ENCODE data around the gene PHLDA1. TPM values are rescaled to one million over a fixed set of nuclear protein-coding genes. Genes with fewer than 3 reads are reported as not detected.
"Not testable (repeated sequence)": the region's sequence is repeated elsewhere in the genome, so short reads cannot be mapped to it uniquely, and the experiment has no call there.

Gene PHLDA1
- total RNA-seq, 2 donors from 2014 or later, result 19.9 to 33.6 TPM

DNA sequence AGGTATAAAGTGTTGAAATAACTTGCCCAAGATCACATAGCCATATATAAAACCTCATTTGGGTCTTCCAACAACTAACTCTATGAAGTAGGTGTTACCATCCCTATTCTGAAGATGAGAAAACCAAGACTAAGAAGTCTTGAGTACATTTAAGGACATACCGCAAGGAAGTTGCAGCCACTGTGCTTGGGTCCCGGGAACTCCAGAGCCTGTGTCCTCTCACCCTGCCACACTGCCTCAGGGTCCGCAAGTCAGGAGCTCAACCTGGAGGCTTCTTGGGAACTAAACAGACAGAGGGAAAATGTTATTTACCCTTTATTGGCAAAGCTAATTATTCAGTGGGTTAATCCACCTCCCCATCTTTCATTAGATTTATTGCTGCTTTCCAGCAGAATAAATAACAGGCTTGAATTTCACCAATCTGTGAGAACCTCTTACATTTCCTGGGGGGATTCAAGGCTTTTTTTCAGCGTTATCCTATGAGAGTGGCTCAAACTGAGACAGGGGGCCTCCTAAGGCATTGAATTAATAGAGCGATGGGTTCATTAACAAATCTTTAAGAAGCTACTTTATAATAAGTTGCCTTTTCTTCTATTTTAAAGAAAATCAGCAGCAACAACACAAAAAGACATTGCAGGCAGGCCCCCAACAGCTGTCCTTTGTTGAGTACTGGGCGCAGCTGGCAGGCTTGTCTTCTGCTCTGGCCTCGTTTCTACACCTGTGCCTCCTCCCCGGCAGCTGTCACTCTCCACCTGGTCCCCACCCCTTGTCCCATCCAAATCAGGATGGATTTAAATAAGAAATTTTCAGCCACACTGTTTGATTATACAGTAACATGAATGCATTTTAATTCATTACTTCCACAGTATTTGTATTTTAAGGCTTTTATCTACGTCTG, 25.3 kb downstream of the PHLDA1 start:
- H3K4me3 Mint-ChIP-seq, result no peak overlapping the region
- H3K27ac Mint-ChIP-seq, result no peak overlapping the region
- H3K4me1 Mint-ChIP-seq (ENCODE audit: low read depth), result no peaks in the 10 kb centered on the region
- ATAC-seq (replicated peaks in 1 of 2) (no peak), DNase-seq (no peak)
- peaks cover 24% of the 10 kb centered on the region for H3K27me3 Mint-ChIP-seq (ENCODE audit: low read depth)
- peaks cover 3% of the 10 kb centered on the region in 2 donors for H3K9me3 Mint-ChIP-seq
- peaks cover 3 to 6% of the 10 kb centered on the region in 2 donors for H3K36me3 Mint-ChIP-seq (ENCODE audit: insufficient read depth in 2 of 2)

DNA sequence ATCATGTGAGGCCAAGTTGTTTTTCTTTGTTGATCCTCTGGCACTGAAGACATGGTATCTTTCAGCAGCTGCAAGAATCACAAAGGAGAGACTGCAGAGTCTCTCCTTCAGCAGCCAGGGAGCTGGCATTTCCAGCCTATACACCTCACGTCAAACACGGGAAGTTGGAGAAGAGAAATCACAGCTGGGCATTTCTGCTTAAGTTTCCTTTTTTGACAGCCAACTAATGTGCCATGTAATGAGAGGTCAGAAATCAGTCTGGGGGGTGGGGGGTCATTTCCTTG, 28.3 kb downstream of the PHLDA1 start:
- no peak overlapping the region for H3K27ac Mint-ChIP-seq
- no peak overlapping the region for H3K4me3 Mint-ChIP-seq
- H3K9me3 Mint-ChIP-seq, result peaks cover 3% of the 10 kb centered on the region in 2 donors
- H3K4me1 Mint-ChIP-seq (ENCODE audit: low read depth), result no peaks in the 10 kb centered on the region
- peaks cover 24% of the 10 kb centered on the region for H3K27me3 Mint-ChIP-seq (ENCODE audit: low read depth)
- ATAC-seq (replicated peaks in 1 of 2) (no peak), DNase-seq (no peak)
- peaks cover 3 to 6% of the 10 kb centered on the region in 2 donors for H3K36me3 Mint-ChIP-seq (ENCODE audit: insufficient read depth in 2 of 2)

DNA sequence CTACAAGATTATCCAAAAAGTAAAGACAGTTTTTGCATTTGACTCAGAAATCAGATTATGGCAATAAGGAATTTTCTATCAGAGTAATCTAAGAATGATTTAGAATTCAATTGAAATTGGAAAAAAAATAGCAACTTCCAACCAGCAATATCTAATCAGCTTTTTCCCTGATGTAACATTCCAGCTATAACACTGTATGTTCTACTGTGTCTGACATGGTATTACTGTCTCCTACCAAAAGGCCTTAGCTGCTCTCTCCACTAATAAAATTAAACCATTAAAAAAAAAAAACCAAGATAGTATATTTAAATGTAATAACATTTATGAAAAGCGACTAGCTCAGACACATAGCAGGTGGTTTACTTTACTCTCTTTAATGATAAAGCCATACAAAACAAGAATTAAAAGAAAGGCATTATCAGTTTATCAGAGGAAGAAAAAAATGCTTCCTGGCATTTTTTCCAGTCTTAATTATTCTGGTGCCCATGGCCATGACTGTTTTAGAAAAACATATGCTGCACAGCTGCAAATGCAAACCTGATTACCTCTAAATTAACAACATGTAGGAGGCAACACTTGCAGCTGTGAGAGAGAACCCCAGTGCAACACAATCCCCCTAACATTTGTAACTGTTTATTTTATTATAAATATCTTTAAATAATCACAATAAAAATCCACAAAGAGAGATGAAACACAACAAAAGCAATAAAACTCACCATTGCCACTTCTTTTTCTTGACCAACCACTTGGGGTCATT, 28.8 kb downstream of the PHLDA1 start:
- H3K9me3 Mint-ChIP-seq, result peaks cover 3% of the 10 kb centered on the region in 2 donors
- no peak for ATAC-seq (replicated peaks in 1 of 2)
- peaks cover 20% of the 10 kb centered on the region for H3K27me3 Mint-ChIP-seq (ENCODE audit: low read depth)
- DNase-seq, result no peak
- H3K36me3 Mint-ChIP-seq (ENCODE audit: insufficient read depth in 2 of 2), result peaks cover 3 to 6% of the 10 kb centered on the region in 2 donors
- H3K4me1 Mint-ChIP-seq (ENCODE audit: low read depth), result no peaks in the 10 kb centered on the region
- no peak overlapping the region for H3K4me3 Mint-ChIP-seq
- no peak overlapping the region for H3K27ac Mint-ChIP-seq

DNA sequence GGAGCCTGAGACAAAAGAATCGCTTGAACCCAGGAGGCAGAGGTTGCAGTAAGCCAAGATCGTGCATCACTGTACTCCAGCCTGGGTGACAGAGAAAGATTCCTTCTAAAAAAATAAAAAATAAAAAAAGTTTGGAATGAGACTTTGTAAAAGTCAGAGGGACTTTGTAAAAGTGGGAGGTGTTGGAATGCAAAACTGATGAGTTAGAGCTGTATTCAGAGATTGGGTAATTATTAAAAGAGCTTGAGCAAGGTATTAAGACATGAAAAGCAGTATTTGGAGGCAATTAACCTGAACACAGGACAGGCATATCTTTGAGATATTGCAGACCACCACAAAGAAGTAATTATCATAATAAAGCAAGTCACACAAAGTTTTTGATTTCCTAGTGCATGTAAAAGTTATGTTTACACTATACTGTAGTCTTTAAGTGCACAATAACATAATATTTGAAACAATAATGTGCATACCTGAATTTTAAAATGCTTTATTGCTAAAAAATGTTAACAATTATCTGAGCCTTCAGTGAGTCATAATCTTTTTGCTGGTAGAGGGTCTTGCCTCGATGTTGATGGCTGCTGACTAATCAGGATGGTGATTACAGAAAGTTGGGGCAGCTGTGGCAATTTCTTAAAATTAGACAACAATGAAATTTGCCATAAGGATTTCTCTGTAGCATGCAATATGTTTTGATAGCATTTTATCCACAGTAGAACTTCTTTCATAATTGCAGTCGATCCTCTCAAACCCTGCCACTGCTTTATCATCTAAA, 33.1 kb downstream of the PHLDA1 start:
- peaks cover 0 to 2% of the 10 kb centered on the region in 2 donors for H3K36me3 Mint-ChIP-seq (ENCODE audit: insufficient read depth in 2 of 2)
- peaks cover 27% of the 10 kb centered on the region for H3K4me1 Mint-ChIP-seq (ENCODE audit: low read depth)
- H3K9me3 Mint-ChIP-seq, result no peaks in the 10 kb centered on the region
- H3K27ac Mint-ChIP-seq, result no peak overlapping the region
- ATAC-seq (replicated peaks in 1 of 2) (no peak), DNase-seq (no peak)
- no peak overlapping the region for H3K4me3 Mint-ChIP-seq
- H3K27me3 Mint-ChIP-seq (ENCODE audit: low read depth), result no peaks in the 10 kb centered on the region

DNA sequence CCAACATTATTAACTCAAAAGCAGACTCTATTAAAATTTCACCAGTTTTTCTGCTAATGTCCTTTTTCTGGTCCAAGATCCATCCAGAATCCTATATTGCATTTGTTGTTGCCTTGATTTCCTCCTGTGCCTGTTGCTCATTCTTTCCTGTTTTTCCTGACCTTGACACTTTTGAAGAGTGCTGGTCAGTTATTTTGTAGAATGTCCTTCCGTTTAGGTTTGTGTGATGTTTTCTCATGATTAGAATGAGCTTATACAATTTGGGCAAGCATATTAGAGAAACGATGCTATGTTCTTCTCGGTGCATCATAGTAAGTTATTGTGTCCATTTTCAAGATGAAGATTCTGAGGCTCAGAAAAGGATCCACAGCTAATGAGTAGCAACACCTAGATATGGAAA, 33.9 kb downstream of the PHLDA1 start:
- H3K4me3 Mint-ChIP-seq, result no peak overlapping the region

DNA sequence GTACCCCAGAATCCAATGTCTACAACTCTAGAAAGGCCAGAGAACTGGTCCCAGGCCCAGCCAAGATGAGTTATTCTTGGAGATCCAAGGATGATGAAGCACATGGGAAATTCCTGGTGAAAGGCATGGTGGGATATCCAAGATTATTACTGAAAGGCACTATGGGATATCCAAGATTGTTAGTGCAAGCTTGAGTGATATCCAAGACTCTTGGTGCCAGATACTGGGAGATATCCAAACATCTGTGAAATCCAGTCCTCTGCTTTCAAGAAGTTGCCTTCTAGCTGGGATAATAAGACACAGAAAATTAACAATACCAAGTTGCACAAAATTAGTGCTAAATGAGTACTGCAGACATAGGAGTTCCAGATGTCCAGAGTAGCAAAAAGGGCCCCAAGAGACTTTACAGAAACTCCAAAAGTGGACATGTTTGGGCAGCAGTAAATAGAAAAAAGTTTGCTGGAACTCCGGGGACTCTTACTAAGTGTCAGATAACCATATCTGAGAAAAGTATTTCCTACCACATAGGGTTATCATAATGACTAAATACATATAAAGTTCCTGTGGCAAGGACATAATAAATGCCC, 34.6 kb downstream of the PHLDA1 start:
- H3K27me3 Mint-ChIP-seq (ENCODE audit: low read depth), result no peaks in the 10 kb centered on the region
- no peak overlapping the region for H3K4me3 Mint-ChIP-seq
- H3K9me3 Mint-ChIP-seq, result no peaks in the 10 kb centered on the region
- no peak for ATAC-seq (replicated peaks in 1 of 2)
- no peak for DNase-seq
- H3K4me1 Mint-ChIP-seq (ENCODE audit: low read depth), result peaks cover 42% of the 10 kb centered on the region
- H3K36me3 Mint-ChIP-seq (ENCODE audit: insufficient read depth in 2 of 2), result peaks cover 0 to 2% of the 10 kb centered on the region in 2 donors
- no peak overlapping the region for H3K27ac Mint-ChIP-seq

More for the DNA sequence above, 33.9 kb downstream of the PHLDA1 start:
- Mint-ChIP-seq H3K9me3 (no peaks in the 10 kb centered on the region), H3K36me3 (ENCODE audit: insufficient read depth in 2 of 2) (peaks cover 0 to 2% of the 10 kb centered on the region in 2 donors), H3K27me3 (ENCODE audit: low read depth) (no peaks in the 10 kb centered on the region), H3K4me1 (ENCODE audit: low read depth) (peaks cover 35% of the 10 kb centered on the region), H3K27ac (no peak overlapping the region)
- ATAC-seq (replicated peaks in 1 of 2) (no peak), DNase-seq (no peak)

DNA sequence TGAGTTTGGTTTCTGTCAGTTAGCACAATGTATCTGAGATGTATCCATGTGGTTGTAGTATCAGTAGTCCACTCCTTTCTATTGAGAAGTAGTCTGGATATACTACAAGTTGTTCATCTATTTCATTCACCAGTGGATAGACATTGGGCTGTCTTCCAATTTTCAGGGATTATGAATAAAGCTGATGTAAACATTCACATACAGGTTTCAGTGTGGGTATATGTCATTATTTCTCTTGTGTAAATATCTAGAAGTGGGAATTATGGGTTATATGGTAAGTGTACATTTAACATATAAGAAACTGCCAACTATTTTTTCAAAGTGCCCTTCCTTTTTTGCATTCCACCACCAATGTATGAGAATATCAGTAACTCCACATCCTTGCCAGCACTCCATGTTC, 35.9 kb downstream of the PHLDA1 start:
- peaks cover 0 to 2% of the 10 kb centered on the region in 2 donors for H3K36me3 Mint-ChIP-seq (ENCODE audit: insufficient read depth in 2 of 2)
- H3K4me3 Mint-ChIP-seq, result no peak overlapping the region
- no peaks in the 10 kb centered on the region for H3K9me3 Mint-ChIP-seq
- peaks cover 51% of the 10 kb centered on the region for H3K4me1 Mint-ChIP-seq (ENCODE audit: low read depth)
- ATAC-seq (replicated peaks in 1 of 2) (no peak), DNase-seq (no peak)
- H3K27ac Mint-ChIP-seq, result peak overlapping the region; percentile 8
- no peaks in the 10 kb centered on the region for H3K27me3 Mint-ChIP-seq (ENCODE audit: low read depth)

DNA sequence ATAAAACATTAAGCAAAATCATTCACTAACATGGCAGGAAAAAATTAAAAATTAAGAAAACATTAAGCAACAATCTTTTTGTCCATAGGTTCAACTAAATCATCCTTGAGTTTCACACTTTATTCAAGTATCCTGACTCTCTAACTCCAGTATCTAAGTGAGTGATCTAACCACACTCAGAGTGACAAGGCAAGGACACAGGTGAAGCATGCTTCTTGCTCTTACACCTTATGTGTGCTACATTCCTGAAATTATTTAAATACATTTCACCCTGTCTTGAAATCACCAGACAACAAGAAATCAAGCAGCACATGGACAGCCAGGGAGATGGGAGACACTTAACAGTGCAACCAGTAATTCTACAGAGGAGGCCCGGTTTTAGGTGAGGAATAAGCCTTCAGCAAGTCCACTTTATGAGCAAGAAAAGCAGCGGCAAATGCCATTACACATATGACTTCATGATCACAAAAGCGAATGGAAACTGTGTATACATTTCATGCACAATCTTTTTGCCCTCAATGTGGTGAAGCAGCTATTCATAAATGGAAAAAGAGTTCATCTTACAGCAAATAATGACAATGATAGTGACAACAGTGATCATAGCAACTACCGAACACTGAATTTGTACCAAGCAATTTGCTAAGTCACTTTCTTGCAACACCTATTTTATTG, 37.4 kb downstream of the PHLDA1 start:
- Mint-ChIP-seq H3K9me3 (peaks cover 0 to under 1% of the 10 kb centered on the region in 2 donors), H3K27ac (peak overlapping the region; percentile 96), H3K27me3 (ENCODE audit: low read depth) (no peaks in the 10 kb centered on the region), H3K36me3 (ENCODE audit: insufficient read depth in 2 of 2) (peaks cover 2 to 3% of the 10 kb centered on the region in 2 donors), H3K4me1 (ENCODE audit: low read depth) (peaks cover 51% of the 10 kb centered on the region), H3K4me3 (peak overlapping the region; percentile 36 to 74)
- ATAC-seq (replicated peaks in 1 of 2), result peak; percentile 90 to 92
- DNase-seq, result peak; percentile 53 to 58

DNA sequence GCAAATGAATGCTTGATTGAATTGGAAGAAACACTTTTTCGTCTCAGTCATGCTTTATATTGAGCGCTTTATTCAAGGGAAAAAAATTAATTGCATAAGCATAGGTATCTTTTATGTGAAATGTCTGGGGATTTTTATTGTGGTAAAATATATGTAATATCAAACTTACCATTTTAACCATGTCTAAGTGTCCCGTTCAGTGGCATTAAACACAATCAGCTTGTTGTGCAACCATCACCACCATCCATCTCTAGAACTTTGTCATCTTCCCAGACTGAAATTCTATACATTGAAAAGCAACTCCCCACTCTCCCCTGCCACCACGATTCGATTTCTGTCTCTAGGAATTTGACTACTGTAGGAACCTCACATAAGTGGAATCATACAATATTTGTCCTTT, 39.8 kb downstream of the PHLDA1 start:
- Mint-ChIP-seq H3K4me1 (ENCODE audit: low read depth) (peaks cover 51% of the 10 kb centered on the region), H3K4me3 (peak overlapping the region in 1 of 2 donors; percentile 16), H3K36me3 (ENCODE audit: insufficient read depth in 2 of 2) (peaks cover 5 to 15% of the 10 kb centered on the region in 2 donors), H3K9me3 (peaks cover 2 to 6% of the 10 kb centered on the region in 2 donors), H3K27me3 (ENCODE audit: low read depth) (peaks cover 7% of the 10 kb centered on the region), H3K27ac (peak overlapping the region; percentile 13)
- ATAC-seq (replicated peaks in 1 of 2) (peak; percentile 7 to 17), DNase-seq (peak in 1 of 2 donors; percentile 8)

DNA sequence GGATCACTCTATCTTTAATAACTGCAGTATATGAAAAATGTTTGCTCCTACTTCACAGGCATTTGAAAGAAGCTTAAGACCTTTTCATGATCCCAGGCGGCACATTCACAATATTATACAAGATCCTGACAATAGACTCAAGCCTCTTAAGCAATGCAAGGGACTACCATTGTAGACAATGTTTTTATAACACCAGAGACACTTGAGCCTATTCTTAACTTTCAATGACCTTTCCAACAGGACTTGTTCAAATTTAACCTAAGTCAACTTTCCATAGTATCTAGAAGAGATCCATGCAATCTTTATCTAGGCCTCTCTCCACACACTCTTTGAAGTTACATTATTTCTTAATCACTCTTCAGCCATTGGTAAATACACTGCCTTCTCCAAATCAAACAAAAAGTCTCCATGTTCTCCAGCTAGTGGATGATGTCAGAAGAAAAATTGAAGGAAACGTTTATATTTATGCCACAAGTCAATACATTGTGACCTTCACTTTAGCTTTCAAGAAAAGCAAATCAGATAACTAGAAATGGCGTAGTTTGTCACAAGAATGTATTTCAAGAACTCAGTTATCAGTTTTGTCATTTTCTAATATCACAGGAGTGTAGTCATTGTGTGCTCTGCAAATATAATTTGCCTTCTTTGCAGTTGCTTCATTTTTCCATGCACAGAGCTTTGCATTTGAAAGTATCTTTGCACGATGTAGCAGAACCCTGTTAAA, 41.2 kb downstream of the PHLDA1 start:
- Mint-ChIP-seq H3K27me3 (ENCODE audit: low read depth) (peaks cover 7% of the 10 kb centered on the region), H3K36me3 (ENCODE audit: insufficient read depth in 2 of 2) (peaks cover 5 to 15% of the 10 kb centered on the region in 2 donors), H3K27ac (no peak overlapping the region), H3K4me3 (no peak overlapping the region), H3K9me3 (peaks cover 2 to 6% of the 10 kb centered on the region in 2 donors), H3K4me1 (ENCODE audit: low read depth) (peaks cover 48% of the 10 kb centered on the region)
- no peak for DNase-seq
- no peak for ATAC-seq (replicated peaks in 1 of 2)

DNA sequence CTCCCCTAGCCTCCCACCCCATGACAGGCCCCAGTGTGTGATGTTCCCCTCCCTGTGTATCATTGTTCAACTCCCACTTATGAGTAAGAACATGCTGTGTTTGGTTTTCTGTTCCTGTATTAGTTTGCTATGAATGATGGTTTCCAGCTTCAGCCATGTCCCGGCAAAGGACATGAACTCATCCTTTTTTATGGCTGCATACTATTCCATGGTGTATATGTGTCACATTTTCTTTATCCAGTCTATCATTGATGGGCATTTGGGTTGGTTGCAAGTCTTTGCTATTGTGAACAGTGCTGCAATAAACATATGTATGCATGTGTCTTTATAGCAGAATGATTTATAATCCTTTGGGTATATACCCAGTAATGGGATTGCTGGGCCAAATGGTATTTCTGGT, 43.9 kb downstream of the PHLDA1 start:
- not testable (repeated sequence) for H3K4me3 Mint-ChIP-seq

More for the DNA sequence above, 43.9 kb downstream of the PHLDA1 start:
- H3K27ac Mint-ChIP-seq; H3K27me3 Mint-ChIP-seq (ENCODE audit: low read depth); DNase-seq; ATAC-seq (replicated peaks in 1 of 2); H3K9me3 Mint-ChIP-seq: not testable (repeated sequence)
- H3K4me1 Mint-ChIP-seq (ENCODE audit: low read depth), result peaks cover 45% of the 10 kb centered on the region
- H3K36me3 Mint-ChIP-seq (ENCODE audit: insufficient read depth in 2 of 2), result peaks cover 2 to 15% of the 10 kb centered on the region in 2 donors

All from activated T-cell treated with anti-CD3 and anti-CD28 coated beads, Interleukin-2, amount 50 U/mL, for 72 hours (primary cell).